ENCODE data around the gene LRRC43. TPM values are rescaled to one million over a fixed set of nuclear protein-coding genes. Genes with fewer than 3 reads are reported as not detected.

LRRC43 gene
- total and polyA plus RNA-seq, 12 donors = 0.17 to 4.5 (median 1.1) TPM

DNA sequence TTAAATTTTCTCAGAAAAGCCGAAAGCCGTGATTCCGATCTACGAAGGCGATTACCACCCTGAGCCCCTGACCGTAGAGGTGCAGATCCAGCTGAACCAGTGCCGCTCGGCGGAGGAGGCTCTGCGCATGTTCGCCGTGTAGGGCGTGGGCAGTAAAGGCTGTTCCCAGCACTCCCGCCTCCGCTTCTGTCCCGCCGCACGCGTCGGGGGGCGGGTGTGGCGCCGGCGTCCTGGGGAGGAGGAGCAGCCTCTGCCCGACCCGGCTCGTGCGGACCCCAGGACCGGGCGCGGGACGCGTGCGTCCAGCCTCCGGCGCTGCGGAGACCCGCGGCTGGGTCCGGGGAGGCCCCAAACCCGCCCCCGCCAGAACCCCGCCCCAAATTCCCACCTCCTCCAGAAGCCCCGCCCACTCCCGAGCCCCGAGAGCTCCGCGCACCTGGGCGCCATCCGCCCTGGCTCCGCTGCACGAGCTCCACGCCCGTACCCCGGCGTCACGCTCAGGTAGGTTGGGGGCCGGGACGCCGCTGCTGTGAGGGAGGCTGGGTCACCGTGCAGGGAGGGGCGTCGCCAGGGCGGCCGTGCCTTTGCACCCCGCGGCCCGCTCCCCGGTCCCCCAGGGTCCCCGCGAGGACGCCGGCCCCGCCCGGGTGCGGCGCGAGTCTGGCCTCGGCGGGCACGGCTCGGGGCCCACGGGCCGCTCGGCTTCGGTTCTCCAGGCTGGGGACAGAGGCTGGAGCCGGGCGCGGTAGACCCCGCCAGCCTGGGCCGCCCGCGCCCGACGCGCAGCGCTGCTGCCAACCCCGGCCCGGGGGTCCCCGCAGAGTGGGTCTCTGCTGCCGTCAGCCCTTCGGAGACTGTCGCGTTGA, 20.6 kb downstream of the LRRC43 start, which contains the start of gene B3GNT4:
TSS of gene B3GNT4 (plus strand) at position 409 of the 866 bp plus-strand sequence. CDS start 910 bp downstream, outside the sequence.
- Histone ChIP-seq H3K4me1 (replicated peaks in 1 of 2) (peaks cover 8% of the 10 kb centered on the region in 2 donors), H3K27ac (no peak within 1 kb of the TSS), H3K9me3 (replicated peaks in 1 of 3) (no peaks in the 10 kb centered on the region), H3K27me3 (peaks cover 29% of the 10 kb centered on the region), H3K4me3 (peak within 1 kb of the TSS in 2 of 4 donors; percentile 29 to 79), H3K36me3 (replicated peaks in 1 of 2) (peaks cover 0 to 18% of the 10 kb centered on the region in 2 donors)
- WGBS, 4 donors = 0 to 1% (median 0%) methylated on average over 1 to 104 of the region's 104 CpGs
- intact Hi-C loops (cut with DNase I) = no loop called here
- peak in 6 of 7 donors; percentile 41 to 78 (median 53) for DNase-seq
- TF ChIP-seq POLR2A (IDR thresholded peaks at IDR 0.05) = no peak
- TF ChIP-seq, protein P1, sequence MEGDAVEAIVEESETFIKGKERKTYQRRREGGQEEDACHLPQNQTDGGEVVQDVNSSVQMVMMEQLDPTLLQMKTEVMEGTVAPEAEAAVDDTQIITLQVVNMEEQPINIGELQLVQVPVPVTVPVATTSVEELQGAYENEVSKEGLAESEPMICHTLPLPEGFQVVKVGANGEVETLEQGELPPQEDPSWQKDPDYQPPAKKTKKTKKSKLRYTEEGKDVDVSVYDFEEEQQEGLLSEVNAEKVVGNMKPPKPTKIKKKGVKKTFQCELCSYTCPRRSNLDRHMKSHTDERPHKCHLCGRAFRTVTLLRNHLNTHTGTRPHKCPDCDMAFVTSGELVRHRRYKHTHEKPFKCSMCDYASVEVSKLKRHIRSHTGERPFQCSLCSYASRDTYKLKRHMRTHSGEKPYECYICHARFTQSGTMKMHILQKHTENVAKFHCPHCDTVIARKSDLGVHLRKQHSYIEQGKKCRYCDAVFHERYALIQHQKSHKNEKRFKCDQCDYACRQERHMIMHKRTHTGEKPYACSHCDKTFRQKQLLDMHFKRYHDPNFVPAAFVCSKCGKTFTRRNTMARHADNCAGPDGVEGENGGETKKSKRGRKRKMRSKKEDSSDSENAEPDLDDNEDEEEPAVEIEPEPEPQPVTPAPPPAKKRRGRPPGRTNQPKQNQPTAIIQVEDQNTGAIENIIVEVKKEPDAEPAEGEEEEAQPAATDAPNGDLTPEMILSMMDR (IDR thresholded peaks at IDR 0.05) = no peak

DNA sequence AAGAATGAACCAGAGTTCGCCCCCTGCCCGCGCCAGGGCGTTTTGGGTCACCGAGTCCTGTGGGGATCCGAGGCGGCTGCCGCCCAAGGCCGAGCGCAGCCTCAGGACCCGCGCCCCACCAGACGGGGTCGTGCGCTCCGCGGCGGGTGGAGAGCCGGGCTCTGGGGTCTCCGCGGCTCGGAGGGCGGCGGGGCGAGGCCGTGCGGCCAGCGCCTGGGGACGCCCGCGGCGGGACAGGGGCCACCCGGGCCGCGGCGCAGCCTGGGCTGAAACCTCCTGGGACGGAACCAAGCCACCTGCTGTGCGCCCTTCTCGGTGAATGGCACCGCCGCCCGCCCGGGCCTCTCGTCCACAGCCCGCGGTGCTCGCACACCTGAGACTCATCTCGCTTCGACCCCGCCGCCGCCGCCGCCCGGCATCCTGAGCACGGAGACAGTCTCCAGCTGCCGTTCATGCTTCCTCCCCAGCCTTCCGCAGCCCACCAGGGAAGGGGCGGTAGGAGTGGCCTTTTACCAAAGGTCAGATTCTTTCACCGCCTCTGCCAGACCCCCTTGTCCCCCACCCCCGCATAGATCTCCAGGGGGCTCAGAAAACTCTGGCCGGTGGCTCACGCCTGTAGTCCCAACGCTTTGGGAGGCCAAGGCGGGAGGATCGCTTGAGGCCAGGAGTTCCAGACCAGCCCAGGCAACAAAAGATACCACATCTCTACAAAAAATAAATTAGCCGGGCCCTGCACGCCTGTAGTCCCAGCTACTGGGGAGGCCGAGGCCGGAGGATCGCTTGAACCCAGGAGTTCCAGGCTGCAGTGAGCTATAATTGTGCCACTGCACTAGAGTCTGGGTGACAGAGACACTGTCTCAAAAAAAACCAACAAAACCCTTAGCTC, 21.5 kb downstream of the LRRC43 start:
- Histone ChIP-seq H3K4me3 (peak overlapping the region in 1 of 4 donors; percentile 79), H3K36me3 (replicated peaks in 1 of 2) (peaks cover 0 to 27% of the 10 kb centered on the region in 2 donors), H3K27ac (peak overlapping the region in 1 of 5 donors; percentile 12), H3K4me1 (replicated peaks in 1 of 2) (peaks cover 8% of the 10 kb centered on the region in 2 donors), H3K27me3 (peaks cover 29% of the 10 kb centered on the region), H3K9me3 (replicated peaks in 1 of 3) (no peaks in the 10 kb centered on the region)
- no peak for DNase-seq
- TF ChIP-seq, protein P1 (IDR thresholded peaks at IDR 0.05) = no peak
- intact Hi-C loops (cut with DNase I) = no loop called here
- 11 to 63% (median 15%) methylated on average over 12 to 71 of the region's 71 CpGs for WGBS, 4 donors

DNA sequence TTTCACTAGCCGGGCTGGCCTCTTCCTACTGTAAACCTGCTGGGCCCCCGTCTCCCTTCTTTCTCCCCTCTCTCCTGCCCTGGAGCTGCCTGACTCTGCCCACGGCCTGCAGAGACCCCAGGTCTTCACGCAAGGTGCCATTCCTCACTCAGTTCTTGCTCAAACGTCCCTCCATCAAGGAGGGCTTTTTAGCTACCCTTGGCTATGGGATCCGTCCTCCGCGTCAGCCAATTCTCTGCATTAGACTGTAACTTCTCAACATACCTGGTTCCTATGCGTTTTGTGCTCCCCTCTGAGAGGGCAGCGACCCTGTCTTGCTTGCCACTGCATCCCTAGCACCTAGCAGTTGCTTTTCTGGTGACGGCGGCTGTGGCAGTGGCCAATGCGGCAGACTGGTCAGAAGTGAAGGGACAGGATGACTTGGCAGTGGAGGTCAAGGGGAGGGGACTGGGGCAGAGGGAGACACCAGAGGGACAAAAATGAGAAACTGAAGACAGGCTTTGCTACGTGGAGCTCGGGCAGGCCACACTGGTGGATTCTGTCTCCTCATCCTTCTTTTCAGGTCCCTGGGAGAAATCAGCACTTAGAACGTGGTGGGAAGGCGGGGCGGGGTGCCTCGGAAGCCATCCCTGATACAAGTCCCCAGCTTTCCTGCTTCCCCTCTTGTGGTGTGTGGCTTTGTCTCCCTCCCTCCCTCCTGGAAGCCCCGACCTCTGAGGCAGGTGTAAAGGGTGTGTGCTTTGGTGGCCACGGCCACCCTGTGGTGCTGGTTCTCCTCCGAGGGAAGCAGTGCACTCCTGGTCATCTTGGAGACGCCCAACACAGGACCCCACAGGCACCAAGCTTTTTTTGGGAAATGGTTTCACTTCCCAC, 22.4 kb downstream of the LRRC43 start:
- intact Hi-C loops (cut with DNase I) = no loop called here
- peaks cover 0 to 36% of the 10 kb centered on the region in 2 donors for H3K36me3 ChIP-seq (replicated peaks in 1 of 2)
- WGBS, 4 donors = 42 to 55% (median 44%) methylated on average over 19 to 23 of the region's 23 CpGs
- no peak overlapping the region for H3K4me3 ChIP-seq
- peaks cover 8% of the 10 kb centered on the region in 2 donors for H3K4me1 ChIP-seq (replicated peaks in 1 of 2)
- peak overlapping the region in 1 of 5 donors; percentile 12 for H3K27ac ChIP-seq
- TF ChIP-seq, protein P1 (IDR thresholded peaks at IDR 0.05) = no peak
- no peak for TF ChIP-seq POLR2A (IDR thresholded peaks at IDR 0.05)
- H3K9me3 ChIP-seq (replicated peaks in 1 of 3) = no peaks in the 10 kb centered on the region
- peak in 3 of 7 donors; percentile 33 to 76 (median 33) for DNase-seq
- H3K27me3 ChIP-seq = peaks cover 29% of the 10 kb centered on the region
